OCI-LY7 (cell line): Measurements from ENCODE around the gene DHX15. TPM values are rescaled to one million over a fixed set of nuclear protein-coding genes. Genes with fewer than 3 reads are reported as not detected.

Source experiments
- BruUV-seq: library from RNA; stranded (reverse); fragments of 400-500 nt; replicated peaks from 2 replicates; lab custom pipeline; 2021; lab: Mats Ljungman, UMichigan
- CTCF ChIA-PET: fragments of 300-600 bp; sonication (Branson Sonifier 250); formaldehyde crosslinking; loops from one replicate; lab custom pipeline; 2022; ENCODE audit warnings: antibody characterized with exemption; ENCODE audit not compliant: unreplicated experiment; lab: Charles Lee
- POLR2A ChIA-PET: fragments of 300-600 bp; sonication (Branson Sonifier 250); formaldehyde crosslinking; loops from one replicate; lab custom pipeline; 2022; ENCODE audit warnings: antibody characterized with exemption; lab: Charles Lee
- DNase-seq: peaks from one replicate; pipeline ENCODE4 v3.0.0-alpha.2; 2015; ENCODE audit warnings: low spot score
- H2AFZ ChIP-seq: fragments of 200-600 bp; sonication (generic), shearing (Covaris generic); 2 replicates; pipeline ENCODE4 v1.6.1; 2014; ENCODE audit warnings: mild to moderate bottlenecking, antibody characterized with exemption, low read length, moderate library complexity
- H3K27ac ChIP-seq: fragments of 200-600 bp; sonication (generic); 2 replicates; pipeline ENCODE4 v1.5.1; 2014; ENCODE audit warnings: mixed run types, low read depth, mild to moderate bottlenecking, moderate library complexity, low read length, inconsistent platforms; ENCODE audit not compliant: poor library complexity, severe bottlenecking
- H3K36me3 ChIP-seq: fragments of 200-600 bp; sonication (generic); 2 replicates; pipeline ENCODE4 v1.6.1; 2014; ENCODE audit warnings: mild to moderate bottlenecking, antibody characterized with exemption, low read length, moderate library complexity, mixed read lengths; ENCODE audit not compliant: insufficient read depth
- H3K4me1 ChIP-seq: fragments of 200-600 bp; sonication (generic); 2 replicates; pipeline ENCODE4 v1.5.1; 2014; ENCODE audit warnings: mild to moderate bottlenecking, low read length; ENCODE audit not compliant: insufficient read depth, poor library complexity, severe bottlenecking
- H3K4me2 ChIP-seq: fragments of 200-600 bp; sonication (generic); 2 replicates; pipeline ENCODE4 v1.6.1; 2014; ENCODE audit warnings: mild to moderate bottlenecking, low read length
- H3K4me3 ChIP-seq: fragments of 200-600 bp; sonication (generic); 2 replicates; pipeline ENCODE4 v1.5.1; 2014; ENCODE audit warnings: mild to moderate bottlenecking, low read depth, low read length; ENCODE audit not compliant: poor library complexity, severe bottlenecking
- H3K79me2 ChIP-seq: fragments of 200-600 bp; sonication (generic); 2 replicates; pipeline ENCODE4 v1.6.1; 2016; ENCODE audit warnings: low read depth, mild to moderate bottlenecking, low read length, moderate library complexity, mixed read lengths; ENCODE audit not compliant: insufficient read depth
- H3K9me2 ChIP-seq: fragments of 200-600 bp; sonication (generic); 2 replicates; pipeline ENCODE4 v1.6.1; 2016; ENCODE audit warnings: mild to moderate bottlenecking, low read length, mixed read lengths; ENCODE audit not compliant: insufficient read depth
- H3K9me3 ChIP-seq: fragments of 200-600 bp; sonication (generic); 2 replicates; pipeline ENCODE4 v1.6.1; 2014; ENCODE audit warnings: mild to moderate bottlenecking, mixed run types, low read length, mixed read lengths
- H4K20me1 ChIP-seq: fragments of 200-600 bp; sonication (generic); 2 replicates; pipeline ENCODE4 v1.6.1; 2014; ENCODE audit warnings: mild to moderate bottlenecking, antibody characterized with exemption, low read length, moderate library complexity, mixed read lengths; ENCODE audit not compliant: insufficient read depth
- EZH2phosphoT487 ChIP-seq: fragments of 200-600 bp; sonication (generic); IDR thresholded peaks from 2 replicates; pipeline ENCODE4 v1.6.1; 2018; ENCODE audit warnings: low read depth, borderline replicate concordance, mild to moderate bottlenecking, mixed run types, antibody characterized with exemption, low read length, moderate library complexity, mixed read lengths
- intact Hi-C: fragments of 100-400 bp; cut with micrococcal nuclease; formaldehyde crosslinking; loops from one replicate; pipeline ENCODE4 v1.10.0; 2022; ENCODE audit not compliant: unreplicated experiment
- total RNA-seq, 2 experiments: library from RNA; depleted of rRNA in 1 of 2; stranded (reverse); fragments of >200 nt in 1 of 2; shearing (Covaris generic) in 1 of 2; gene quantifications; 2 replicates each; pipeline ENCODE4 v1.2.3, GENCODE V29; 2014 to 2022
- TF ChIP-seq, protein P1 (sequence below): fragments of 200-600 bp; sonication (generic); conservative IDR thresholded peaks from 2 replicates; pipeline ENCODE4 v1.5.1; 2014; ENCODE audit warnings: mild to moderate bottlenecking, antibody characterized with exemption, low read length, moderate library complexity, mixed read lengths

DHX15 gene
- total RNA-seq, 2 experiments from 2014 or later = 189 to 237 TPM

DNA sequence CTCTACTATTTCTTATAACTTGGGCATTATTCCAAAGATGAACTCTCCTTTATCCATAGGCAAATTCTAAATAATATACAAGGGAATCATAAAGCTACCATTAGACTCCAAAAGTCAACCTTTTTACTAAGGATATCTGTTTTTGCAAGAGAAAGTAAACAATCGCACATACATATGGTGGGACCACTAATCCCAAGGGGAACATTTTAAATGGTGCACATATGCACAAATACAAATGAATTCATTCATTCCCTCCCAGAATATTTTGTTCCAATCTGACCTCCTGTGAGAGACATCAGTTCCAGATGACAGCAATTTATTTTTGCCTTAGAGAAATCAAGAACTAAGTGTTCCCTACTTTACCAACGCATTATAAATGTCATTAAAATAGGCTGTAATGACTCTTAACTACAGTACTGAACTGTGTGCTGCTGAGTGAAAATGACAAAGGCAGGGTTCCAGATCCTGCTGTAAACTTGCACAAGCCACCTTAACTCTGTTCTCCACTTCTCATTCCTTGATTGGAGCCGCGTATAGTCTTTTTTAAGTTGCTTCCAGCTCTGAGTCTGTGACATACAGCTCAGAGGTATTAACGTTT is 2.0 kb downstream of the DHX15 start:
- TF ChIP-seq, protein P1, sequence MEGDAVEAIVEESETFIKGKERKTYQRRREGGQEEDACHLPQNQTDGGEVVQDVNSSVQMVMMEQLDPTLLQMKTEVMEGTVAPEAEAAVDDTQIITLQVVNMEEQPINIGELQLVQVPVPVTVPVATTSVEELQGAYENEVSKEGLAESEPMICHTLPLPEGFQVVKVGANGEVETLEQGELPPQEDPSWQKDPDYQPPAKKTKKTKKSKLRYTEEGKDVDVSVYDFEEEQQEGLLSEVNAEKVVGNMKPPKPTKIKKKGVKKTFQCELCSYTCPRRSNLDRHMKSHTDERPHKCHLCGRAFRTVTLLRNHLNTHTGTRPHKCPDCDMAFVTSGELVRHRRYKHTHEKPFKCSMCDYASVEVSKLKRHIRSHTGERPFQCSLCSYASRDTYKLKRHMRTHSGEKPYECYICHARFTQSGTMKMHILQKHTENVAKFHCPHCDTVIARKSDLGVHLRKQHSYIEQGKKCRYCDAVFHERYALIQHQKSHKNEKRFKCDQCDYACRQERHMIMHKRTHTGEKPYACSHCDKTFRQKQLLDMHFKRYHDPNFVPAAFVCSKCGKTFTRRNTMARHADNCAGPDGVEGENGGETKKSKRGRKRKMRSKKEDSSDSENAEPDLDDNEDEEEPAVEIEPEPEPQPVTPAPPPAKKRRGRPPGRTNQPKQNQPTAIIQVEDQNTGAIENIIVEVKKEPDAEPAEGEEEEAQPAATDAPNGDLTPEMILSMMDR = no peak
- TF ChIP-seq EZH2phosphoT487 = no peak
- Histone ChIP-seq H3K4me2 (peak overlapping the region; percentile 92), H3K9me3 (peaks cover 5% of the 10 kb centered on the region; the same call in 1 of the 2 replicates), H3K4me3 (peak overlapping the region; percentile 100), H3K27ac (no peak overlapping the region), H3K4me1 (peaks cover 61% of the 10 kb centered on the region), H2AFZ (no peak overlapping the region), H4K20me1 (peaks cover 55% of the 10 kb centered on the region), H3K36me3 (peaks cover 63% of the 10 kb centered on the region), H3K9me2 (no peaks in the 10 kb centered on the region), H3K79me2 (peaks cover 70% of the 10 kb centered on the region)
- POLR2A ChIA-PET = interaction anchor here (0.7 to 2.0 kb wide), 7 partner anchors 9 to 49 kb away, joined by 3 to 9 read pairs (median 5); no protein-coding TSS in a partner anchor
- CTCF ChIA-PET = no interaction called here
- intact Hi-C loops = loop anchor here (5.0 kb wide), 1 partner anchor 795 kb away; the partner anchor contains the start of gene ANAPC4
- no peak for DNase-seq
- BruUV-seq = no TSS peak

DNA sequence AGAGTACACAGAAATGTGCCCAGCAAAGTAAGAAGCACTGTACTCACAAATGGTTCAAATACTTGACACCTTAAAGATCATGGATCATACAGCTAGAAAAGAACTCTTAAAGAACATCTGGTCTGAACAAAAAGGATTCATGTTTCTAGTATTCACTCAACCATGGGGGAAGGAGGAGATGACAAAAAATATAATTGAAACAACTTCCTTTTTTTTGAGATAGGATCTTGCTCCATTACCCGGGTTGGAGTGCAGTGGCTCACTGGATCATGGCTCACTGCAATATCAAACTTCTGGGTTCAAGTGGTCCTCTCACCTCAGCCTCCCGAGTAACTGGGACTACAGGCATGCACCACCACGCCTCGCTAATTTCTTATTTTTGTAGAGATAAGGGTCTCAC is 6.0 kb downstream of the DHX15 start:
- Histone ChIP-seq H2AFZ (no peak overlapping the region), H3K9me3 (peaks cover 5% of the 10 kb centered on the region; the same call in 1 of the 2 replicates), H3K36me3 (peaks cover 99% of the 10 kb centered on the region), H3K79me2 (peaks cover 100% of the 10 kb centered on the region), H3K9me2 (no peaks in the 10 kb centered on the region), H3K4me2 (peak overlapping the region; percentile 21), H4K20me1 (peaks cover 90% of the 10 kb centered on the region), H3K4me1 (peaks cover 43% of the 10 kb centered on the region), H3K27ac (no peak overlapping the region), H3K4me3 (no peak overlapping the region)
- BruUV-seq = no TSS peak
- no peak for DNase-seq
- POLR2A ChIA-PET = no interaction called here
- no peak for TF ChIP-seq EZH2phosphoT487
- TF ChIP-seq, protein P1 = no peak
- intact Hi-C loops = no loop called here
- CTCF ChIA-PET = no interaction called here

DNA sequence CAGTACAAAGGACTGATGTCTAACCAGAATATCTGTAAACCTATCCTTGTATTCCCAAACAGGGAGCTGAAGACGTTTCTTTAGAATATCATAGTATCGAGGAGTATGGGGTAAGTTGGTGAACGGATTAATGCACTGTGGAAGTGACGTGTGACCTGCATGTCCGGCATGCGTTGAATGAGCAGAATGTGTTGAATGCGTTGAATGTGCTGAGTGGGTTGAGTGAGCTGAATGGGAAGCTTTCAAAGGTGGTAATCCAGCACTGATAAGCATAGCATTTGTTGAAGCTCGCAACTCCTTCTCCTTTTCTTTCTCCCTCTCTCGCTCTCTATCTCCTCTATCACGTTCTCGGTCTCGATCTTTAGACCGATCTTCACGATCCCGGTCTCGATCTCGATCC is 8.1 kb downstream of the DHX15 start:
- Histone ChIP-seq H3K4me3 (no peak overlapping the region), H3K36me3 (peaks cover 99% of the 10 kb centered on the region), H3K79me2 (peaks cover 100% of the 10 kb centered on the region), H4K20me1 (peaks cover 82% of the 10 kb centered on the region), H3K4me2 (no peak overlapping the region), H3K27ac (no peak overlapping the region), H3K9me3 (no peaks in the 10 kb centered on the region), H3K9me2 (no peaks in the 10 kb centered on the region), H3K4me1 (peaks cover 30% of the 10 kb centered on the region), H2AFZ (no peak overlapping the region)
- no TSS peak for BruUV-seq
- intact Hi-C loops = no loop called here
- ChIA-PET CTCF (no interaction called here), POLR2A (interaction anchor here (1.0 kb wide), 1 partner anchor 16 kb away, joined by 3 read pairs; no protein-coding TSS in a partner anchor)
- no peak for DNase-seq
- no peak for TF ChIP-seq EZH2phosphoT487
- TF ChIP-seq, protein P1 = no peak
